HL-60 (cell line): ENCODE data around the gene CLNK.

Source experiments
- DNase-seq, 2 experiments: peaks; one replicate each; pipeline ENCODE4 v3.0.0-alpha.2; 2010 to 2020; ENCODE audit warnings: low read depth in 1 of 2, low spot score in 1 of 2
- H3K27ac ChIP-seq: fragments of 250-450 bp; sonication (Bioruptor Pico); replicated peaks from 2 replicates; pipeline ENCODE4 v1.5.1; 2020; ENCODE audit warnings: mild to moderate bottlenecking, moderate library complexity
- H3K27me3 ChIP-seq: fragments of 250-450 bp; sonication (Bioruptor Pico); 2 replicates; pipeline ENCODE4 v1.5.1; 2021; ENCODE audit warnings: mild to moderate bottlenecking, moderate library complexity; ENCODE audit not compliant: insufficient read depth, poor library complexity, severe bottlenecking
- H3K4me3 ChIP-seq: replicated peaks from 2 replicates; pipeline ENCODE4 v1.5.1; 2011; ENCODE audit warnings: mild to moderate bottlenecking, control low read depth, low read length; ENCODE audit not compliant: insufficient read depth
- CTCF ChIP-seq: IDR thresholded peaks from one replicate; pipeline ENCODE4 v1.5.1; 2011; ENCODE audit warnings: low read length, control low read depth, inconsistent platforms; ENCODE audit not compliant: insufficient read depth
- GABPA ChIP-seq: IDR thresholded peaks from 2 replicates; pipeline ENCODE4 v1.6.1; 2012; ENCODE audit warnings: low read depth
- POLR2AphosphoS5 ChIP-seq: IDR thresholded peaks from 2 replicates; pipeline ENCODE4 v1.6.1; 2012; ENCODE audit warnings: low read depth
- SPI1 ChIP-seq: IDR thresholded peaks from 2 replicates; pipeline ENCODE4 v1.6.1; 2012; ENCODE audit warnings: low read depth, mild to moderate bottlenecking, borderline replicate concordance
- long read RNA-seq: library from polyadenylated mRNA; unstranded; transcript quantifications from one replicate; pipeline ENCODE4 v2.0.0, GENCODE V29; 2020
- TF ChIP-seq, protein P1 (sequence below): IDR thresholded peaks from 2 replicates; pipeline ENCODE4 v1.6.1; 2012; ENCODE audit warnings: low read depth; ENCODE audit not compliant: insufficient replicate concordance

CLNK gene
- long read RNA-seq, result 0 reads

DNA sequence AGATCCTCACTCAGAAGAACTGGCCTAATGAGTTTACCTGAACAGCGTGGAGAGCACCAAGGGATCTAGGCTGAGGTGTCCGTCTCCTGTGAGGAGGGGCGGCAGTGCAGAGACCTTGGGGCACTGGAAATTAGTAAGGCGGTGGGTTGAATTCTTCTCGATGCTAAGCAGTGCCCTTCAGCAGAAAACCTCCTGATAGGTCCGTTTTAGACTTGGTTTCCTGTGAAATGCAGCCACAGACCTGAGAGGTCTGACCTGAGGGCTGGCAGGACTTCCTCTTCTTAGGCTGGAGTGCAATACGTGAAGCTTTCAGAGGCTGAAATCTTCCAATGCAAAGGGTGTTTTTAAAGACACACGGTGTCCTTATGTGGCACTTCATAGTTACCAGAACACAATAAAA lies at the start of gene CLNK:
Gene CLNK, minus strand, starts transcription at position 138 of the 400 bp plus-strand sequence. CDS start 16,899 bp downstream, outside the sequence.
- DNase-seq, result peak in 1 of 2 experiments; percentile 40
- Histone ChIP-seq H3K27ac (no peak within 1 kb of the TSS), H3K27me3 (no peaks in the 10 kb centered on the region), H3K4me3 (no peak within 1 kb of the TSS)
- no peak for TF ChIP-seq CTCF
- no peak for TF ChIP-seq POLR2AphosphoS5
- peak; percentile 79 for TF ChIP-seq SPI1

DNA sequence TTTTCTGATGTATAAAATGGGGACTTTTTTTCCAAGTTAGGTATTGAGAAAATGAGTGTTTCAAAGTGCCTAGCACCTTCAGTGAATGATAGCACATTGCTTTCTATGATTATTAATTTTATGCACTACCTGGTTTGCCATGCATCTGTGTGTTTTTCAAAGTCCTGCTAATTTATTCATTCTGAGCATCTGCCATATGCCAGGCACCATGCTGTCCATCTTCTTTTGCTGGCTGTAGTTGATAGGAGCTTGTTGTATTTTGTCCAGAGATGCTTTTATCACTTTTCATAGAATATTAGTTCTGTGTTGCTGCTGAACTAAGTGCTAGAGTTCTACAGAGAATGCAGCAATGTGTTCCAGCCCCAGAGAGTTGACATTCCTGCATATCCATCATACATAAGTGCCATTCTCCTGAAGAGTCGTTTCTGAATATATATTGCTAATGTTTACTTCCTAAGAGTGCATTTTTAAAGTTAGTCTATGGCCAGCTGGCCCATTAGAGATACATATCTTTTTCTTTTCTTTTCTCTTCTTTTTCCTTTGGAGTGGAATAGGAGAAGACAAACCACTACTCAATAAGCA lies 49.0 kb upstream of the CLNK start:
- Histone ChIP-seq H3K27me3 (no peaks in the 10 kb centered on the region), H3K27ac (no peak overlapping the region), H3K4me3 (no peak overlapping the region)
- TF ChIP-seq CTCF (no peak), SPI1 (no peak), POLR2AphosphoS5 (no peak), GABPA (no peak)
- TF ChIP-seq, protein P1, sequence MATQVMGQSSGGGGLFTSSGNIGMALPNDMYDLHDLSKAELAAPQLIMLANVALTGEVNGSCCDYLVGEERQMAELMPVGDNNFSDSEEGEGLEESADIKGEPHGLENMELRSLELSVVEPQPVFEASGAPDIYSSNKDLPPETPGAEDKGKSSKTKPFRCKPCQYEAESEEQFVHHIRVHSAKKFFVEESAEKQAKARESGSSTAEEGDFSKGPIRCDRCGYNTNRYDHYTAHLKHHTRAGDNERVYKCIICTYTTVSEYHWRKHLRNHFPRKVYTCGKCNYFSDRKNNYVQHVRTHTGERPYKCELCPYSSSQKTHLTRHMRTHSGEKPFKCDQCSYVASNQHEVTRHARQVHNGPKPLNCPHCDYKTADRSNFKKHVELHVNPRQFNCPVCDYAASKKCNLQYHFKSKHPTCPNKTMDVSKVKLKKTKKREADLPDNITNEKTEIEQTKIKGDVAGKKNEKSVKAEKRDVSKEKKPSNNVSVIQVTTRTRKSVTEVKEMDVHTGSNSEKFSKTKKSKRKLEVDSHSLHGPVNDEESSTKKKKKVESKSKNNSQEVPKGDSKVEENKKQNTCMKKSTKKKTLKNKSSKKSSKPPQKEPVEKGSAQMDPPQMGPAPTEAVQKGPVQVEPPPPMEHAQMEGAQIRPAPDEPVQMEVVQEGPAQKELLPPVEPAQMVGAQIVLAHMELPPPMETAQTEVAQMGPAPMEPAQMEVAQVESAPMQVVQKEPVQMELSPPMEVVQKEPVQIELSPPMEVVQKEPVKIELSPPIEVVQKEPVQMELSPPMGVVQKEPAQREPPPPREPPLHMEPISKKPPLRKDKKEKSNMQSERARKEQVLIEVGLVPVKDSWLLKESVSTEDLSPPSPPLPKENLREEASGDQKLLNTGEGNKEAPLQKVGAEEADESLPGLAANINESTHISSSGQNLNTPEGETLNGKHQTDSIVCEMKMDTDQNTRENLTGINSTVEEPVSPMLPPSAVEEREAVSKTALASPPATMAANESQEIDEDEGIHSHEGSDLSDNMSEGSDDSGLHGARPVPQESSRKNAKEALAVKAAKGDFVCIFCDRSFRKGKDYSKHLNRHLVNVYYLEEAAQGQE, result no peak
- DNase-seq, result no peak

- DNase-seq, result no peak
- no peak for TF ChIP-seq CTCF
- TF ChIP-seq POLR2AphosphoS5, result no peak
- TF ChIP-seq GABPA, result no peak
- TF ChIP-seq, protein P1, result no peak
- no peak for TF ChIP-seq SPI1
- Histone ChIP-seq H3K4me3 (no peak overlapping the region), H3K27me3 (no peaks in the 10 kb centered on the region), H3K27ac (no peak overlapping the region)
These were observed 48.4 kb upstream of the CLNK start for GRCh38 chr4:10732914-10733415.
